HUDEP-2 (cell line): Measurements from ENCODE around the gene PFKP.
A peak's percentile ranks its signal among the peaks of the same experiment; 100 is the strongest.
"Not testable (repeated sequence)": the region's sequence is repeated elsewhere in the genome, so short reads cannot be mapped to it uniquely, and the experiment has no call there.

Source experiments
- DNase-seq, 76 experiments: peaks; one replicate each; lab custom pipeline; 2025; ENCODE audit not compliant: unreplicated experiment in 76 of 76; lab: John Stamatoyannopoulos, UW

PFKP gene

DNA sequence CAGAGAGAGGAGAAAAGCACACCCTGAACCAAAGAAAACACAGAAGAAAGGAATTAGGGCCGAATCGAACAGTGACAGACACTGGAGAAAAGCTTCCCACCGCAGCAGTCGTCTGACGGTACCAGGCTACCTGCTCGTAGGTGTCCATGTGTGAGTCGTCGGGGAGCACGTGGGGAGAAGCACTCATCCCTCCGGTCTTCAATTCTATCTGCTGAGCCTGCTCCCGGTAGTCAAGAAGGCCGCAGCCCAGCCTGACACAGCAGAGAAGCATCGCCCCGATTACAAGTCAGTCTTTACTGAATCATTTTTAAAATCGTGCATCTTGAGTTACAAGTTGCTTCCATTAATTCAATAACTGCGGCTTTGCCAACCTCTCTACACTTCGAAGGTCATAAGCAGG lies 80.7 kb downstream of the PFKP start:
- DNase-seq = no peak

DNA sequence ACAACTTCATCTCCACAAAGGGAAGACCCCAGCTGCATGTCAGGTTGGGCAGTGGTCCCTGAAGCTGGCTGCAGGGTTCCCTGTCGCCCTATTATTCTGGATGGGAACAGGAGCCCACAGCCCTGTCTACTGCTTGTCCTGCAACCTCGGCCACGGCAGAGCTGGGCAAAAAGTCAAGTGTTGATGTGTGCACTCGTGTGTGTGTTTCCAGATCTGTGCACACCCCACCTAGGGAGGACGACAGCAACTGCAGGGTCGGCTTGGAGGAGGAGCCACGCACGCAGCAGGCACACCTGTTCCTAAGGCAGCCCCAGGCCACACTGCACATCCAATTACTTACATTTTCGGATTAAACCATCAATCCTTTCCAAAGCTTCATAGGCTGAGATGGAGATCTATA lies 81.6 kb downstream of the PFKP start:
- DNase-seq = no peak

DNA sequence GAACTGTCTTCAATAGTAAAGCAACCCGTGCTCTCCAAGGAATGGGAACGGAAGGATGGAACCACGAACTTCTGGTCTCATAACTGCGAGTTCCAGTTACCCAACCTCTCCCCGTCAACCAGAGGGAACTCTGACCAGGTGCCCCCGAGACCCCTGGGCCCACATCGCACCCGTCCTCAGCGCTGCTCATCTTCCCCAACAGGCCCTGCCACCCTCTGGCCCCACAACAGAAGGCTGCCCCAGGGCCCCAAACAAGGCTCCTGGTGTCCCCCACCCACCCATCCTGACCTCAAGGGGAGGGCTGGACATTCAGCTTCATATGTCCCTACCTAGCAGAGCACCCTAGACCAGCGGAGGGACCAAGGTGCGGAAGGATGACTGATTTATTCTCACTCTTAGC lies 82.6 kb downstream of the PFKP start:
- DNase-seq = no peak

DNA sequence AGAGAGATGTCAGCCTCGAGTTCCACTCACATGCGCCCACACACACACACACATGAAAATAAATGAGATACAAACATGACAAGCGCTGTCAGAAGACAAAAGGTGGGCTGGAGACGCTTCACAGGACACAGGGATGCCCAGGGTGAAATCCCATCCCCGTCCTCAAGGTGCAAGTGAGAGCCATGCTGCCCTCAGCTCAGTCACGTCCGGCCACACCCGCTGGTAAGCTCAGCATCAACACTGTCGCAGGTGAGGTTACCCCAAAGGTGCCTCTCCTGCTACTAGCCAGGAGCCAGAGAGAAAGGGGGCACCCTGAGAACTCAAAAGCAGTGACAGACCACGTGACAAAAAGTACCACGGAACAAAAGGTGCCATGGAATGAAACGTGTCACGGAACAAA lies 83.0 kb downstream of the PFKP start:
- no peak for DNase-seq

DNA sequence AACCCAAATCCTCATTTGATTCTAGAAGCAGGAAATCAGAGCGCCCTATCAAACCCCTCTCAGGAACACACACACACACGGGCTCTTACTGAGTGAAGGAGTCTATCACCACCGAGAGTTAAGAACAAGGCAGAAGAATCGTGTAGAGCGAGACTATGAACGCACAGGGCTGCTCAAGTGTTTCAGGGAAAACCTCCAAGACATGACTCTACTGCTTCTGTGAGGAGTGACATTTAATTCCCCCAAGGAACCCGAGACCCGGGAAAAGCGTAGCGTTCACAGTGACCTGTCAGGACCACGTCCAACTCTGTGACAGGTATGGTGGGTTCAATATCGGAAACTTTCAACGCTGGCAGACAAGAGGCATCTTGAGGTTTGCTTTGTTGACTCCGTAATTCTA lies 83.6 kb downstream of the PFKP start:
- no peak for DNase-seq

DNA sequence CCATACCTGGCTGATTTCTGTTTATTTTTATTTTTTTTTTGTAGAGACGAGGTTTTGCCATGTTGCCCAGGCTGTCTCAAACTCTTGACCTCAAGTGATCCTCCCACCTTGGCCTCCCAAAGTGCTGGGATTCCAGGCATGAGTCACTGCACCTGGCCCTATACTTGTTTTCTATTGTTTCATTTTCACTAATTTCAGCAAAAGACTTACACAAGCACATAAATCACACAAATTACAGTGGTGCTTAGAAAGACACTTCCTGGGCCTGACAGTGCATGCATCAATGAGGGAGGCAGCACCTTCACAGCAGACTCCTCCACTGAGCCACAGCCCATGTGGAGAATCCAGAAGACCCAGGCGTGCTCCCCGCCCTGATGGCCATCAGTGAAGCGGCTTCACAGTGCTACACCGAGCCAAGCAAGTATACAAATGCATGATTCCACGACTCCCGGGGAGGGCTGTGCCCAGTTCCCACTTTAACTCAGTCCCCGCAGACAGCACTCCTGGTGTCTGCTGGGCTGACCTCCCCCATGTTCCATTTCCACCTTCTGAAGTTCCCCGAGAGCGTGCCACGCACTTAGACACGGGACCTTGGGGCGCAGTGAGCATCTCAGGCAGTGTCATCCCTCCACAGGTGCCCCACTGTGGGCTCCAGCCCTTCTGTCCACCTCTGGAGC lies 84.7 kb downstream of the PFKP start:
- DNase-seq = no peak

DNA sequence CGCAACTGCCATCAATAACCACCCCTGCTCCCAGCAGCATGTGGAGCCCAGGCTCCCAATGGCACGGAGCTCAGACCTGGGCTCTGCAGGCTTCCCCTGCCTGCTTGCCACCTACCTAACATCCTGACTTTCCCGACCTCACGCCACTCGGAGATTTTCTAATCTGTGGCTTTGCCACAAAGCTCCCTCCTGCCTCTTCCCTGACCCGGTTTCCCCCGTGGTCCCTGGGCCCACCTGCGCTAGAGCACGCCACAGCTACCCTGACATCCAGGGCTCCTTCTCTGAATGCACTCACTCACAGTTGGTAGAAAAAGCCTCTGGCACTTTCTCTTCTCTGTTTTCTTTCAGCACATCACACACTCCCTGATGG lies 85.2 kb downstream of the PFKP start:
- no peak for DNase-seq

DNA sequence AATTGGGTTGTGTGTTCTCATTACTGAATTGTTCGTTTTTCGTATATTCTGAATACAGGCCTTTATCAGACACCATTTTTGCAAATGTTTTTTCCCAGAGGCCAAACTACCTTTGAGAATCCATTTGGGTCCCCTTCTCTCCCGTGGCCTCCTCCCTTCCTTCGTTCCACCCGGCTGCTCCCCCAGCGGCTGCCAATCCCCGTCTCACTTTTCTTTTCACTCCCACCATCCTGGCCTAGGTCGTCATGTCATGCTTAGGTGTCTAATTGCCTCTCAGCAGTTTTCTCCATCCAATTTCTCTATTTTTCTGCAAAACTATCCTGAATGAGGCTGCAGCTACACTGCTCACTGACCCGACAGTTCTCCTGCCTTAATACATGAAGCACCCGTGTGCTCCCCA lies 87.3 kb downstream of the PFKP start:
- DNase-seq = no peak

DNA sequence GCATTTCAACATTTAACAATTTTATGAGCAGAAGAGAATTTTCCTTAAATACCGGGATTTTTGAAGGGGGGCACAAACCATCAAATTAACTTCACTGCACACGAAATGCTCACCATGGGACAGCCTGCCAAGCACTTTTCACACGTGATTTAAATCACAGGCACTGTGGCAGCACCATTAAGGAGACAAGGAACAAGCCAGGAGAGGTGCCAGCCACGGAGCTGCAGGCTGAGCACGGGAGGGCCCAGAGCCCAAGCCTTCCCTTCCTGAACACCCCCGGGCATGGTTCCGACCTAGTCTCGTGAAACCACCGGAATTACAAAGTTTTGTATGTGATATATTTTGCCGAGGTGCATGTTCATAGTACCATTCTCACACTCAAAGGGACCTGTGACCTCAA lies 91.8 kb downstream of the PFKP start:
- no peak for DNase-seq

DNA sequence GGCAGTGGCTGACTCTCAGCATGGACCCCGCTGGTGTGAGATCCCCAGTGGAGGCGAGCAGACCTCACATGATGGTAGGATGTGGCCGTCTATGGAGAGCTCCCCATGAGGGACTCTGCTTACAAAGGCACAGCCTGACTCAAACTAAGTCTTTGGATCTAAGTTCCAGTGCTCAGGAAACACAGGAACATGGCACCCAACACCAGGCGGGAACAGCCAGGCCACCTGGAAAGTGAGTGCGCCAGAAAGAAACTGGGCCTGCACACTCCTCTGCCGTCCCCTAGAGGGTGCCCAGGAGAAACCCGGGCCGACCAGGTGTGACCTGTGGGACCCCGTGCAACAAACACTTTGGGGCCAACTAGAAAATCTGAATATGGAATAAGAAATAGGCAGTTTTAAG lies 95.2 kb downstream of the PFKP start:
- no peak for DNase-seq

DNA sequence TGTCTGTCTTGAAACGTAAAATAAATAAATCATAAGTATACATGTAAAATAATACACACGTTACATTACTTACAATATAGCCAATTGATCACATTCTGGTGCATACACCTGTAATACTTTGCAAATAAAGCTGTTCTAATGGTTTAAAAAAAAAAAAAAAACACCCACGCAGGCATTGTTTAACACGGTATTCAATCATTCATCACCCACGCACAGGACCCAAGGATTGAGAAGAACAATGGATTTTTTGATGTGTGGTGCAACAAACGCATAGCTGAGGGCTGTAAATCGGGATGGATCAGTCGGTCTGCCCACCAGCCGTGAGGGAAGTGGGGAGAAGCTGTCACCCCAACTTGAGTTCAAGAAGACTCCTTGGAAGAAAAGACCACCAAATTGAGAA lies 96.5 kb downstream of the PFKP start:
- no peak for DNase-seq

DNA sequence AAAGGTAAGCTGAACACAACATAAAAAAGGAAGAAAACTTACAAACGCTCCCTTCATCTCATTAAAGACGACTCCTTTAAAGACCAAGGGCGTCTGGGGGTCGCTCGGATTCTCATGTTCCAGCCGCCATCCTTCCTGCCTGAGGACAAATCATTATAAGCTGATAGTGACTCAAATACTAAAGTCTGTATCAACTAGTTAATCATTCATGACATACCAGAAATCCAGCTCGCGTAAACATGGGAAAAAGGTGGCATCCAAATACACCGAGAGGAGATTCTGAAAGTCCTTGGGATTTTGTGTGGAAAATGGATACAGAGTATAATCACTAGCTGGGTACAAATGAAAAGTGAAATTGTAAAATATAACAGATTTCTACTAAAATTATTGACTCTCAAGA lies 97.8 kb downstream of the PFKP start:
- no peak for DNase-seq

DNA sequence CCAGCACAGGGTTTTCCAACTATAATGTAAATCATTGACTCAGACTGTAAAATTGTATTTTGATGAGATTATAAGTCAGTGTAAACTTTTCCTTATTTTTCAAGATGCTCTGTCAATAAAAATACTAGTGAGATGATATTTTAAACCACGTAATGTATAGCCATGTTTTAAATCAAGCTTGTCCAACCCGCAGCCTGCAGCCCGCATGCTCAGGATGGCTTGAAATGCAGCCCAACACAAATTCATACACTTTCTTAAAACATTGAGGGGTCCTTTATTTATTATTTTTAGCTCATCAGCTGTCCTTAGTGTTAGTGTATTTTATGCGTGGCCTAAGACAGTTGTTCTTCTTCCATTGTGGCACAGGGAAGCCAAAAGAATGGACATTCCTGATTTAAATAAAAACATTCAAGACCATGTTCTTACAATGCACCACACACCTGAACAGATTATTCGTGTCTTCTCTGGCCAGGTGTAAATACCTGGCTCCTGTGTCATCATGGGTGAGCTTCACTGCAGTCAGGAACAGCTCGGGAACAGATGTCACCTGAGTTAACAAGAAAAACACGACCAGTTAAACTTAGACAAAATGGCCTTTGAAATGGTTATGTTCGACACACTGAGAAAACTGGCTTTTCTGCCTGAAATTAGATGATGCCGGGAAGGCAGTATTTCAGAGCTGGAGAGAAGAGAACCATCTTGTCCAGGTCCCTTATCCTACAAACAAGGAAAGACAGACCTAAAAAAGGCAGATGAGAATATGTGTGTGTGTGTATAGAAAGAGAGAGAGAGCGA lies 99.3 kb downstream of the PFKP start:
- DNase-seq = no peak

DNA sequence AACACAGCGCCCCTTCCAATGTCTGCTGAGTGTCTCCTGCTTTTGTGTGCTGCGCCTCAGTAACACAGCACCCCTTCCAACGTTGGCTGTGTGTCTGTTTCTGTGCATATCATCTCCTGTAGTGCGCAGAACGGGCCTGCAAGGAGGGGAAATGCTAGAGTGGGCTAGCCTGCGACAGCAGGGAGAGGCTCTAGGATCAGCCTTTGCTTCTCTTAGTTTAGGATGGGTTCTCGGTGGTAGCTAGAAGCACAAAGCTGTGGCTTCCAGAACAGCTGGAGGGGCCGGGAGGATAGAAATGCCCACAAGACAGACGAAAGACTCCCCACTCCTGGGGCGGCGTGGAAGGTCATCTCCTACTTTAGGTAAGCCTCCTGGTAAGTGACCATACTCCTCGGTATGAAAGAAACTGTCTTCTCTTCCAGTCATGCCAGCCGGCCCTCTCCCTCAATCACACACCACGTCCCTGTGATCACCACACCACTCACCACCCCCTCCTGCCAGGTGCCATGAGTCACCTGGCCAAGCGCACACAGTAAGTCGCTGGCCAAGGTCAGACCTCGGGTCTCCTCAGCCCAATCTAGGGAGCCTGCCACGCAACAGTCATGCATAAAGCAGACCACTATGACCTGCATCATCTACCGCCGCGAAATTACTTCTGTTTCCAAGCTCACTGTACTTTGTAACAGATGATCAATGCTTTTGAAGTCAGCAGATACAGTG lies 100.4 kb downstream of the PFKP start:
- DNase-seq = no peak

DNA sequence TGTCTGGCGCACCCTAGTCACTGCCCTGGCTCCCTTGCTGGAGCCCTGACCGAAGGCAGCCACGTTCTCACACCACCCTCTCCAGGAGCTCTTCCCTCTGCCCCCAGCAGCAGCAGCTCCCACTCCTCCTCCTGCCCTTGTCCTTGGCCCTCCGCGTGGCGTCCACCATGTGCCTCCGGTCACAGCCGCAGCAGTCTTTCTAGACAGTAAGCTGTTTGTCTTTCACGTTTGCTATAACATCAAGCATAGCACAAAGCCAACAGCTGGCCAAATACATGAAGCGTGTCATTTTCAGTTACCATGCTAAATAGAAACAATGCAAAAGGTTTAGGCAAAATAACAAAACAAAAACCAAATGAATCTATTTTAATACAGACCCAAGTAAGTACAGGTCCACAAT lies 101.9 kb downstream of the PFKP start:
- DNase-seq = no peak

DNA sequence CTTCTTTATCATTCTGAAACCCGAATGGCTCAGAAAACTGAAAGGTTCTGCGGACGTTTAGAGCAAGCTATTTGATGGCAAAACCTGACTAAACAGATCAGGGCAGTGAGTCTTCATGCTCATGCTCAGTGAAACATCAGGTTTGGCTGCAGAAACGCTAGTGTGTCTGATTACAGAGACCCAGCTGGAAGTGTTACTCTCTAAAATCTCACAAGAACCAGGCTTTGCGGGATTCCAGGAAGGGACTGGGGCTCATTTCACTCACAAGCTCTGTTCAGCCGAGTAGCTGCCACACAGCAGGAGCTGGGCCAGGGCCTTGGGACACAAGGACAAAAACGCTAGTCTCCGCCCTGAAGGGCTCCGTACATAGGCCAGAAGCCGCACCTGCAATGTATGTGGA lies 102.3 kb downstream of the PFKP start:
- no peak for DNase-seq

DNA sequence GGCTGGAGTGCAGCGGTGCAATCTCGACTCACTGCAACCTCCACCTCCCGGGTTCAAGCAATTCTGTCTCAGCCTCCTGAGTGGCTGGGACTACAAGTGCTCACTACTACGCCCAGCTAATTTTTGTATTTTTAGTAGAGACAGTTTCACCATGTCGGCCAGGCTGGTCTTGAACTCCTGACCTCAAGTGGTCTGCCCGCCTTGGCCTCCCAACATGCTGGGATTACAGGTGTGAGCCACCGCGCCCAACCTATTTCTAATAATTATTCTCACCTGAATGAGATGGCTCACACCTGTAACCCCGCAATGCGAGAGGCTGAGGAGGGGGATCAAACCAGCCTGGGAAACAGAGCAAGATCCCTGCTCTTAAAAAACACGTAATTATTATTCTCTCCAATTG lies 104.1 kb downstream of the PFKP start:
- DNase-seq = not testable (repeated sequence)

DNA sequence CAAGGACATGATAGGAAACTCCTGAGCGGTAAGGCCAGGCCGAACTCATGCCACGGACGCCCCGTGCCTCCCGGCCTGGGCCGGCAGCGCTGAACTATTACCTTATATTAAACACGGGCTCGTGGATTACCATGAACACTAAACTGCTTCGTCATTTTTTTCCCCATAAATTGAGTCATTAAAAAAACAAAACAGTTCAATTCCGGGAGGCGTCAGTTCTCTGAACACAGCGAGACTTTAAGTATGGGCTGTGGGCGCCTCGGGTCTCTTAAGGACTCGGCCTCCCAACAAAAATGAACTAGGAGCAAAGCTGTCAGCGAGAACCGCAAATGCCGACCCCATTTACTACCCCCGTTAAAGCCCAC lies 104.7 kb downstream of the PFKP start:
- peak in 10 of 76 experiments; percentile 5 to 50 (median 21) for DNase-seq

DNA sequence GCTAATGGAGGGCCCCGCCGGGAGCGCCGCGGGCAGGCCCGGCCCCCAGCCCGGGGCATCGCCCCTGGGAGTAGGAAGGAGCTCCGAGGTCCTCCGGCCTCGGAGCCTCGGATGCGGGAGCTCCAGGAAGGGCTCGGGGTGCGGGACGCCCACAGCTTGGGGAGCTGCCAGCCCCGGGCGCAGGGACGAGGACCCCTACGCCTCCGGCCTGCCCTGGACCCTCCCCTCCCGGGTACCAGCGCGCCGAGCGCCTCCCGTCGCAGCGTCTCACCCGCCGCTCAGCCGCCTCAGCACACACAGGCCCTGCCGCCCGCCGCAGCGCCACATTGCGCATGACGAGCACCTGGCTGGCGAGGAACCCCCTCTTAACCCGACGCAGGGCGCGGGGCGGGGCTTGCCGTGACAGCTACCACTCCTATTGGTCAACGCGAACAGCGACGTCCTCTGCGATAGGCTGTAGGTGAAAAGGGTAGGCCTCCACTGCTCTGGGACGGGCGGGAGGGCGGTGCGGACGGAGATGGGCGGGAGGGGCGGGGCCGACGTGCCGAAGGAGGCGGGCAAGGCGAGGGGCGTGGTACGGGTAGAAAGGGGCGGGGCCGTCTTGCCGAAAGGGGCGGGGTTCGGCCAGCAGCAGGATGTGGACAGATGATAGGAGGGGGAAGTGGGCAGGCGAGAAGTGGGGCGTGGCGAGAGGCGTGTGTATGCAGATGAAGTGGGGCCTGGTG lies 105.3 kb downstream of the PFKP start, which contains the start of gene PITRM1:
Gene PITRM1 (minus strand): TSS at position 337 of the 725 bp plus-strand sequence. CDS start 10 bp downstream, at position 327.
- peak in 75 of 76 experiments; percentile 73 to 100 (median 98) for DNase-seq

DNA sequence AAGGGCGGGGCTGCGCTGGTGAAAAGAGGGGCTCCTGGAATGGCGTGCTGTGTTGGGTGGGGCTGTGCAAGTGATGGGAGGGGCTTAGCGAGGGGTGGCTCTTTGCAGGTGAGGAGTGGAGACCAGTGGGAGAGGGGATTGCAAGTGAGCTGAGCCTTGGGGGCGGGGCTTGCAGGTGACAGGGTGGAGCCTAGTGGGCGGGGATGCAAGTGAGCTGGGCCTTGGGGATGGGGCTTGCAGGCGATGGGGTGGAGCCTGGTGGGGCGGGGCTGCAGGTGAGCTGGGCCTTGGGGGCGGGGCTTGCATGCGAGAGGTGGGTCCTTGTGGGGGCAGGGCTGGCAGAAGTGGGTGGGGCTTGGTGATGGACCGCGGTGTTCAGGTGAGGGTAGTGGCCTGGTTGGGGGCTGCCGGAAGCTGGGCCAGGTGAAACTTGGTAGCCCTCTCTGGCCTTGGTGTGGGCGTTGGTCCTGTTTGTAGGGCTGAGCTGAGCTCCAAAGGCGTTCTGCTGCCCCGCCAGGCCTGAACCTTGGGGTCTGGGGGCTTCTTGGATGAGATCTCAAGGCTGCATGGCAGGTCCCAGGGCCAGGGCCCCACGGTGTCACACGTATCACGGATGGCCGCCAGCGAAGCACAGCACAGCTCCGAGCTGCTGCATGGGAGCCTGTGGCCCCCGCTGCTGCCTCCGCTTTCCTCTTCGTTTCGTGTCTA lies 106.0 kb downstream of the PFKP start:
- peak in 22 of 76 experiments; percentile 36 to 84 (median 69) for DNase-seq
